ENCODE results near the gene PNPLA7.

GRCh38 chr9:137540536-137540935 lies 9.7 kb downstream of the PNPLA7 start:
- TF ChIP-seq CTCF (IDR thresholded peaks at IDR 0.05) (no peak), EZH2 (IDR thresholded peaks at IDR 0.05; ENCODE audit: borderline replicate concordance, insufficient read depth, low read depth, low read length, poor library complexity, severe bottlenecking) (no peak)

All from B cell (primary cell).